Trophoblast cell (in vitro differentiated cells and primary cell): ENCODE data around the gene C19orf12.

Source experiments
- DNase-seq, 2 donors: peaks; one replicate each; pipeline ENCODE4 v3.0.0-alpha.2; 2016
- H2AFZ ChIP-seq: 2 replicates; pipeline ENCODE4 v1.6.1; 2013; ENCODE audit warnings: low read length, moderate library complexity, mild to moderate bottlenecking; ENCODE audit not compliant: insufficient read depth, poor library complexity
- H2AK5ac ChIP-seq: 2 replicates; pipeline ENCODE4 v1.6.1; 2013; ENCODE audit warnings: mild to moderate bottlenecking, low read length
- H2BK120ac ChIP-seq: 2 replicates; pipeline ENCODE4 v1.6.1; 2013; ENCODE audit warnings: low read length, mild to moderate bottlenecking, moderate library complexity; ENCODE audit not compliant: insufficient read depth, poor library complexity
- H2BK12ac ChIP-seq: 2 replicates; pipeline ENCODE4 v1.6.1; 2013; ENCODE audit warnings: mild to moderate bottlenecking, low read length, moderate library complexity
- H2BK5ac ChIP-seq: 2 replicates; pipeline ENCODE4 v1.6.1; 2013; ENCODE audit warnings: low read length, low read depth, moderate library complexity, mild to moderate bottlenecking; ENCODE audit not compliant: poor library complexity
- H3K14ac ChIP-seq: 2 replicates; pipeline ENCODE4 v1.6.1; 2013; ENCODE audit warnings: mild to moderate bottlenecking, low read length
- H3K18ac ChIP-seq: 2 replicates; pipeline ENCODE4 v1.6.1; 2013; ENCODE audit warnings: mild to moderate bottlenecking, low read length
- H3K23ac ChIP-seq: 2 replicates; pipeline ENCODE4 v1.6.1; 2013; ENCODE audit warnings: low read length
- H3K27ac ChIP-seq: 2 replicates; pipeline ENCODE4 v1.5.1; 2013; ENCODE audit warnings: low read depth, mild to moderate bottlenecking, inconsistent platforms, low read length, moderate library complexity
- H3K27me3 ChIP-seq: 2 replicates; pipeline ENCODE4 v1.6.1; 2013; ENCODE audit warnings: inconsistent platforms, mild to moderate bottlenecking, low read length, moderate library complexity; ENCODE audit not compliant: insufficient read depth
- H3K36me3 ChIP-seq, 2 experiments: 1 replicate in 1 of 2; 2 replicates in 1 of 2; pipeline ENCODE4 v1.6.1; 2013; ENCODE audit warnings: low read length in 2 of 2, mild to moderate bottlenecking in 2 of 2, moderate library complexity in 1 of 2; ENCODE audit not compliant: insufficient read depth in 2 of 2, control insufficient read depth in 1 of 2
- H3K4ac ChIP-seq: 2 replicates; pipeline ENCODE4 v1.6.1; 2013; ENCODE audit warnings: low read depth, mild to moderate bottlenecking, low read length, moderate library complexity
- H3K4me1 ChIP-seq, 2 experiments: 1 replicate in 1 of 2; 2 replicates in 1 of 2; pipeline ENCODE4 v1.6.1; 2013; ENCODE audit warnings: low read length in 2 of 2, mild to moderate bottlenecking in 2 of 2, moderate library complexity in 1 of 2; ENCODE audit not compliant: insufficient read depth in 2 of 2, control insufficient read depth in 1 of 2
- H3K4me2 ChIP-seq: 2 replicates; pipeline ENCODE4 v1.6.1; 2013; ENCODE audit warnings: inconsistent platforms, mild to moderate bottlenecking, low read length, moderate library complexity
- H3K4me3 ChIP-seq: 2 replicates; pipeline ENCODE4 v1.5.1; 2013; ENCODE audit warnings: mild to moderate bottlenecking, low read depth, low read length, inconsistent platforms
- H3K79me1 ChIP-seq: one replicate; pipeline ENCODE4 v1.6.1; 2013; ENCODE audit warnings: low read length
- H3K79me2 ChIP-seq: 2 replicates; pipeline ENCODE4 v1.6.1; 2013; ENCODE audit warnings: low read length, mild to moderate bottlenecking; ENCODE audit not compliant: control insufficient read depth, insufficient read depth, poor library complexity
- H3K9ac ChIP-seq: 2 replicates; pipeline ENCODE4 v1.6.1; 2013; ENCODE audit warnings: mild to moderate bottlenecking, low read length
- H3K9me3 ChIP-seq: 2 replicates; pipeline ENCODE4 v1.6.1; 2013; ENCODE audit warnings: low read depth, mild to moderate bottlenecking, control low read depth, inconsistent platforms, low read length; ENCODE audit not compliant: insufficient read depth
- H4K12ac ChIP-seq: 2 replicates; pipeline ENCODE4 v1.6.1; 2013; ENCODE audit warnings: low read depth, mild to moderate bottlenecking, low read length, moderate library complexity
- H4K8ac ChIP-seq: 2 replicates; pipeline ENCODE4 v1.6.1; 2013; ENCODE audit warnings: low read depth, mild to moderate bottlenecking, low read length, moderate library complexity
- H4K91ac ChIP-seq: one replicate; pipeline ENCODE4 v1.6.1; 2013; ENCODE audit warnings: low read depth, mild to moderate bottlenecking, low read length, moderate library complexity
- WGBS: extraction: QIAGEN DNeasy Blood & Tissue Kit; methylation state at CpG from one replicate; pipeline ENCODE4 v1.1.7; 2013; ENCODE audit warnings: missing lambda C conversion rate; ENCODE audit not compliant: insufficient read length, insufficient coverage; ENCODE audit errors: extremely low coverage; 5-methylcytosine and 5-hydroxymethylcytosine counted together

The C19orf12 gene

GRCh38 chr19:29700498-29700897 is 14.6 kb downstream of the C19orf12 start:
- WGBS, result no CpG with 5 or more reads among the region's 6 CpGs
- H3K27ac ChIP-seq, result no peak overlapping the region
- no peak overlapping the region for H2BK12ac ChIP-seq
- no peak overlapping the region for H2BK5ac ChIP-seq
- no peak overlapping the region for H2AK5ac ChIP-seq
- no peak overlapping the region for H4K12ac ChIP-seq
- H3K23ac ChIP-seq, result no peak overlapping the region
- H4K8ac ChIP-seq, result no peak overlapping the region
- H3K4me3 ChIP-seq, result no peak overlapping the region
- H3K36me3 ChIP-seq, result peaks cover 14 to 15% of the 10 kb centered on the region in 2 experiments
- H2AFZ ChIP-seq, result no peak overlapping the region
- no peak overlapping the region for H4K91ac ChIP-seq
- H3K18ac ChIP-seq, result no peak overlapping the region
- no peak for DNase-seq
- H3K9ac ChIP-seq, result no peak overlapping the region
- no peaks in the 10 kb centered on the region for H3K79me1 ChIP-seq
- no peak overlapping the region for H3K4me2 ChIP-seq
- H3K27me3 ChIP-seq, result no peaks in the 10 kb centered on the region
- H2BK120ac ChIP-seq, result no peak overlapping the region
- H3K14ac ChIP-seq, result no peak overlapping the region
- H3K79me2 ChIP-seq, result no peaks in the 10 kb centered on the region
- peaks cover 9% of the 10 kb centered on the region for H3K9me3 ChIP-seq
- H3K4me1 ChIP-seq, result no peaks in the 10 kb centered on the region
- no peak overlapping the region for H3K4ac ChIP-seq

GRCh38 chr19:29699861-29700260 is 15.2 kb downstream of the C19orf12 start:
- no peak overlapping the region for H2BK120ac ChIP-seq
- no peak overlapping the region for H2BK5ac ChIP-seq
- H3K27me3 ChIP-seq, result no peaks in the 10 kb centered on the region
- H3K4me2 ChIP-seq, result no peak overlapping the region
- peaks cover 9% of the 10 kb centered on the region for H3K9me3 ChIP-seq
- H3K18ac ChIP-seq, result no peak overlapping the region
- H3K14ac ChIP-seq, result no peak overlapping the region
- H4K12ac ChIP-seq, result no peak overlapping the region
- no peaks in the 10 kb centered on the region for H3K79me1 ChIP-seq
- no peak overlapping the region for H3K23ac ChIP-seq
- no peak overlapping the region for H3K9ac ChIP-seq
- H3K36me3 ChIP-seq, result peaks cover 12 to 15% of the 10 kb centered on the region in 2 experiments
- WGBS, result no CpG with 5 or more reads among the region's 5 CpGs
- H2BK12ac ChIP-seq, result no peak overlapping the region
- H2AK5ac ChIP-seq, result no peak overlapping the region
- H4K91ac ChIP-seq, result no peak overlapping the region
- H3K4ac ChIP-seq, result no peak overlapping the region
- no peaks in the 10 kb centered on the region for H3K79me2 ChIP-seq
- H3K4me3 ChIP-seq, result no peak overlapping the region
- H3K27ac ChIP-seq, result no peak overlapping the region
- H2AFZ ChIP-seq, result no peak overlapping the region
- no peak for DNase-seq
- H4K8ac ChIP-seq, result no peak overlapping the region
- H3K4me1 ChIP-seq, result no peaks in the 10 kb centered on the region

GRCh38 chr19:29697523-29698261 is 17.4 kb downstream of the C19orf12 start:
- Histone ChIP-seq H3K4me3 (no peak overlapping the region), H4K12ac (no peak overlapping the region), H3K27ac (no peak overlapping the region), H2AK5ac (no peak overlapping the region), H4K8ac (no peak overlapping the region), H2BK5ac (no peak overlapping the region), H3K23ac (no peak overlapping the region), H3K9me3 (peaks cover 9% of the 10 kb centered on the region), H4K91ac (no peak overlapping the region), H2BK120ac (no peak overlapping the region), H2AFZ (no peak overlapping the region), H3K27me3 (no peaks in the 10 kb centered on the region), H3K79me2 (no peaks in the 10 kb centered on the region), H2BK12ac (no peak overlapping the region), H3K18ac (no peak overlapping the region), H3K36me3 (peaks cover 7 to 9% of the 10 kb centered on the region in 2 experiments), H3K9ac (no peak overlapping the region), H3K14ac (no peak overlapping the region), H3K4me1 (no peaks in the 10 kb centered on the region), H3K79me1 (no peaks in the 10 kb centered on the region), H3K4ac (no peak overlapping the region), H3K4me2 (no peak overlapping the region)
- DNase-seq, result no peak
- no CpG with 5 or more reads among the region's 10 CpGs for WGBS

GRCh38 chr19:29696565-29696846 is 18.6 kb downstream of the C19orf12 start:
- no CpG with 5 or more reads among the region's 2 CpGs for WGBS
- H3K4me1 ChIP-seq, result no peaks in the 10 kb centered on the region
- no peak overlapping the region for H4K12ac ChIP-seq

More at GRCh38 chr19:29696565-29696846, 18.6 kb downstream of the C19orf12 start:
- no peak overlapping the region for H3K23ac ChIP-seq
- no peak overlapping the region for H3K9ac ChIP-seq
- no peaks in the 10 kb centered on the region for H3K27me3 ChIP-seq
- no peak overlapping the region for H2BK120ac ChIP-seq
- H3K14ac ChIP-seq, result no peak overlapping the region
- peaks cover 7% of the 10 kb centered on the region for H3K9me3 ChIP-seq
- H2AK5ac ChIP-seq, result no peak overlapping the region
- H3K4ac ChIP-seq, result no peak overlapping the region
- no peak overlapping the region for H3K4me2 ChIP-seq
- H2BK12ac ChIP-seq, result no peak overlapping the region
- H3K36me3 ChIP-seq, result no peaks in the 10 kb centered on the region
- no peak overlapping the region for H2BK5ac ChIP-seq
- no peaks in the 10 kb centered on the region for H3K79me2 ChIP-seq
- H3K4me3 ChIP-seq, result no peak overlapping the region
- no peak for DNase-seq
- H2AFZ ChIP-seq, result no peak overlapping the region
- H4K8ac ChIP-seq, result no peak overlapping the region
- no peaks in the 10 kb centered on the region for H3K79me1 ChIP-seq
- H3K18ac ChIP-seq, result no peak overlapping the region
- no peak overlapping the region for H4K91ac ChIP-seq
- H3K27ac ChIP-seq, result no peak overlapping the region
